Spleen (tissue), 11 donors: ENCODE results near the gene MSI2. TPM values are rescaled to one million over a fixed set of nuclear protein-coding genes. Genes with fewer than 3 reads are reported as not detected.

Experiments used
- DNase-seq: peaks from one replicate; pipeline ENCODE4 v3.0.0-alpha.2; 2020
- H3K27ac ChIP-seq, 8 donors: fragments of 200-600 bp; sonication (generic) in 7 of 8; 1 replicate in 4 of 8; 2 replicates in 4 of 8; pipeline versions ENCODE4 v1.5.0 to v1.8.0; 2016 to 2021; ENCODE audit warnings: inconsistent platforms in 4 of 8, mild to moderate bottlenecking in 4 of 8, moderate library complexity in 1 of 8
- H3K27me3 ChIP-seq, 7 donors: fragments of 200-600 bp; sonication (generic) in 6 of 7; replicated peaks in 1 of 7; 1 replicate in 4 of 7; 2 replicates in 3 of 7; pipeline versions ENCODE4 v1.5.0 to v1.8.0; 2016 to 2021; ENCODE audit warnings: inconsistent platforms in 3 of 7, mild to moderate bottlenecking in 1 of 7
- H3K36me3 ChIP-seq, 6 donors: fragments of 200-600 bp; sonication (generic) in 5 of 6; 1 replicate in 4 of 6; 2 replicates in 2 of 6; pipeline versions ENCODE4 v1.5.0 to v1.8.0; 2016 to 2021; ENCODE audit warnings: inconsistent platforms in 2 of 6
- H3K4me1 ChIP-seq, 6 donors: fragments of 200-600 bp; sonication (generic) in 5 of 6; 1 replicate in 3 of 6; 2 replicates in 3 of 6; pipeline versions ENCODE4 v1.5.0 to v1.8.0; 2016 to 2021; ENCODE audit warnings: inconsistent platforms in 3 of 6
- H3K4me3 ChIP-seq, 8 donors: fragments of 200-600 bp; sonication (generic) in 7 of 8; 1 replicate in 4 of 8; 2 replicates in 4 of 8; pipeline versions ENCODE4 v1.5.0 to v1.8.0; 2016 to 2021; ENCODE audit warnings: inconsistent platforms in 4 of 8, mild to moderate bottlenecking in 4 of 8, moderate library complexity in 2 of 8
- H3K9me3 ChIP-seq, 8 donors: fragments of 200-600 bp; sonication (generic) in 7 of 8; 1 replicate in 4 of 8; 2 replicates in 4 of 8; pipeline versions ENCODE4 v1.5.0 to v1.8.0; 2016 to 2021; ENCODE audit warnings: inconsistent platforms in 4 of 8
- POLR2A ChIP-seq, 3 donors: fragments of 450-650 bp; IDR thresholded peaks; one replicate each; pipeline ENCODE4 v1.5.1; 2017; ENCODE audit warnings: antibody characterized with exemption in 3 of 3, mild to moderate bottlenecking in 1 of 3
- POLR2AphosphoS5 ChIP-seq, 3 donors: sonication (generic); formaldehyde crosslinking; IDR thresholded peaks; one replicate each; pipeline ENCODE4 v1.5.1; 2017; ENCODE audit warnings: antibody characterized with exemption in 3 of 3
- WGBS, 5 donors: extraction: QIAGEN DNeasy Blood & Tissue Kit in 3 of 5; methylation state at CpG; one replicate each; pipeline versions ENCODE4 v1.1.5 to v1.1.7; 2013 to 2018; 5-methylcytosine and 5-hydroxymethylcytosine counted together
- intact Hi-C: fragments of 100-400 bp; cut with DNase I; formaldehyde crosslinking; loops from one replicate; pipeline ENCODE4 v1.15.0; 2023; ENCODE audit warnings: low total_unique reads
- polyA plus RNA-seq, 3 donors: library from polyadenylated mRNA; stranded (reverse); fragments of 200-250 nt; gene quantifications; one replicate each; pipeline ENCODE4 v1.2.1, GENCODE V29; 2013
- total RNA-seq, 7 donors: library from RNA; depleted of rRNA in 3 of 7; stranded (reverse); fragments of >200 nt in 3 of 7; fragmentation: NEBNext Ultra II Directional in 4 of 7; extraction: Animal tissue kit (Norgen Biotek cat#: 25700) in 4 of 7; gene quantifications; one replicate each; pipeline versions ENCODE4 v1.1.0 to v1.2.1, GENCODE V29; 2016 to 2021
- TF ChIP-seq, protein P1 (sequence below), 11 experiments: fragments of 200-600 bp in 7 of 11; fragments of 450-650 bp in 4 of 11; sonication (generic) in 4 of 11; IDR thresholded peaks in 8 of 11; conservative IDR thresholded peaks in 3 of 11; 1 replicate in 7 of 11; 2 replicates in 4 of 11; pipeline versions ENCODE4 v1.4.0 to v1.8.0; 2016 to 2021; ENCODE audit warnings: antibody characterized with exemption in 11 of 11, inconsistent platforms in 4 of 11, mild to moderate bottlenecking in 1 of 11
- donor health status: healthy with polysubstance abuse.
- donor health status: DM: no; HTN: no; CAD: no; lungs with moderate emphysema.
- donor health status: DM: no; HTN: no; CAD: no.
- donor health status: Bipolar disorder and iron deficiency.
- donor health status: healthy.
- donor health status: DM: no; HTN: no; CAD: no.
- donor health status: DM: yes; HTN: yes; CAD: no.

MSI2 gene
- total and polyA plus RNA-seq, 10 donors, result 9.8 to 131 (median 64.7) TPM

DNA sequence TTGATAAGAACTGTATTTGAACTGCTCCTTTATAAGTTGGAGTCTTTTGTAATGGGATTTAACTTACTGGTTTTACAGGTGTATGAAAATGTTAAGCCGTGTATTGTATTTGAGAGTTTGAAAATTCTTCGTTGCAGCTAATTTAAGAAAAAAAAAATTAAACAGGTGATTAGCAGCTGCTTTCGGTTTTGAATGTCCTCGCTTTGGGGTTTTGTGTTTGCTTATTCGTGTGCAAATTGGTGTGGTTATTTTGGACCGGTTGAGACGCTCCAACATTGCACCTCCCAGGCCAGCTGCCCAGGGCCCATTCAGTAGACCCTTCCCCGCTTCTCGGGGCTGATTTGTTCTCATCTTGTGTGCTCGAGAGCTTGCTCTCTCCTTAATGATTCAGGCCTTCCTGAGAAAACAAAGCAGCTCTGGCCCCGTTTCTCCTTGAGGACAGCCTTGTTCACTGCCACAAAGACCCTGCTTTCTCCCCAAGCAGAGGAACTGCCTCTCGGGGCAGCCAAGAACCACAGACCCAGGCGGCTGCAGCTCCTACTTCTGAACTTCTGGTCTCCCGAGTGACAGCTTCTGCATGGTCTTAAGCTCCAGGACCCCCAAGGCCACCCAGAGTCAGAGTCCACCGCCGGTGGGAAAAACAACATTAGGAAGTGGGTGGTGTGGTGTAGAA lies 100.5 kb downstream of the MSI2 start:
- Histone ChIP-seq H3K27me3 (no peaks in the 10 kb centered on the region), H3K4me1 (peaks cover 16 to 56% (median 44%) of the 10 kb centered on the region in 6 donors), H3K4me3 (peak overlapping the region in 1 of 8 donors; percentile 40), H3K27ac (peak overlapping the region in 7 of 8 donors; percentile 46 to 82 (median 63)), H3K36me3 (peaks cover 0 to 4% (median 0%) of the 10 kb centered on the region in 6 donors), H3K9me3 (no peaks in the 10 kb centered on the region)
- WGBS, 5 donors, result 22 to 55% (median 25%) methylated on average over 13 to 16 of the region's 16 CpGs
- intact Hi-C loops, result no loop called here
- no peak for TF ChIP-seq POLR2A (IDR thresholded peaks at IDR 0.05)
- TF ChIP-seq POLR2AphosphoS5 (IDR thresholded peaks at IDR 0.05), result no peak
- TF ChIP-seq, protein P1, sequence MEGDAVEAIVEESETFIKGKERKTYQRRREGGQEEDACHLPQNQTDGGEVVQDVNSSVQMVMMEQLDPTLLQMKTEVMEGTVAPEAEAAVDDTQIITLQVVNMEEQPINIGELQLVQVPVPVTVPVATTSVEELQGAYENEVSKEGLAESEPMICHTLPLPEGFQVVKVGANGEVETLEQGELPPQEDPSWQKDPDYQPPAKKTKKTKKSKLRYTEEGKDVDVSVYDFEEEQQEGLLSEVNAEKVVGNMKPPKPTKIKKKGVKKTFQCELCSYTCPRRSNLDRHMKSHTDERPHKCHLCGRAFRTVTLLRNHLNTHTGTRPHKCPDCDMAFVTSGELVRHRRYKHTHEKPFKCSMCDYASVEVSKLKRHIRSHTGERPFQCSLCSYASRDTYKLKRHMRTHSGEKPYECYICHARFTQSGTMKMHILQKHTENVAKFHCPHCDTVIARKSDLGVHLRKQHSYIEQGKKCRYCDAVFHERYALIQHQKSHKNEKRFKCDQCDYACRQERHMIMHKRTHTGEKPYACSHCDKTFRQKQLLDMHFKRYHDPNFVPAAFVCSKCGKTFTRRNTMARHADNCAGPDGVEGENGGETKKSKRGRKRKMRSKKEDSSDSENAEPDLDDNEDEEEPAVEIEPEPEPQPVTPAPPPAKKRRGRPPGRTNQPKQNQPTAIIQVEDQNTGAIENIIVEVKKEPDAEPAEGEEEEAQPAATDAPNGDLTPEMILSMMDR (IDR thresholded peaks at IDR 0.05 in 8 of 11, conservative IDR thresholded peaks at IDR 0.05 in 3 of 11), result no peak
- DNase-seq, result no peak

GRCh38 chr17:57357392-57357784 lies 101.1 kb downstream of the MSI2 start:
- intact Hi-C loops, result no loop called here
- TF ChIP-seq, protein P1 (IDR thresholded peaks at IDR 0.05 in 8 of 11, conservative IDR thresholded peaks at IDR 0.05 in 3 of 11), result no peak
- TF ChIP-seq POLR2A (IDR thresholded peaks at IDR 0.05) (no peak), POLR2AphosphoS5 (IDR thresholded peaks at IDR 0.05) (peak; percentile 39 to 69 (median 63))
- WGBS, 5 donors, result 30 to 46% (median 34%) methylated on average over 9 to 11 of the region's 11 CpGs
- peak overlapping the region in 7 of 8 donors; percentile 46 to 82 (median 63) for H3K27ac ChIP-seq
- no peaks in the 10 kb centered on the region for H3K9me3 ChIP-seq
- no peak for DNase-seq
- peak overlapping the region in 1 of 8 donors; percentile 40 for H3K4me3 ChIP-seq
- H3K27me3 ChIP-seq, result no peaks in the 10 kb centered on the region
- peaks cover 16 to 56% (median 44%) of the 10 kb centered on the region in 6 donors for H3K4me1 ChIP-seq
- no peaks in the 10 kb centered on the region for H3K36me3 ChIP-seq

DNA sequence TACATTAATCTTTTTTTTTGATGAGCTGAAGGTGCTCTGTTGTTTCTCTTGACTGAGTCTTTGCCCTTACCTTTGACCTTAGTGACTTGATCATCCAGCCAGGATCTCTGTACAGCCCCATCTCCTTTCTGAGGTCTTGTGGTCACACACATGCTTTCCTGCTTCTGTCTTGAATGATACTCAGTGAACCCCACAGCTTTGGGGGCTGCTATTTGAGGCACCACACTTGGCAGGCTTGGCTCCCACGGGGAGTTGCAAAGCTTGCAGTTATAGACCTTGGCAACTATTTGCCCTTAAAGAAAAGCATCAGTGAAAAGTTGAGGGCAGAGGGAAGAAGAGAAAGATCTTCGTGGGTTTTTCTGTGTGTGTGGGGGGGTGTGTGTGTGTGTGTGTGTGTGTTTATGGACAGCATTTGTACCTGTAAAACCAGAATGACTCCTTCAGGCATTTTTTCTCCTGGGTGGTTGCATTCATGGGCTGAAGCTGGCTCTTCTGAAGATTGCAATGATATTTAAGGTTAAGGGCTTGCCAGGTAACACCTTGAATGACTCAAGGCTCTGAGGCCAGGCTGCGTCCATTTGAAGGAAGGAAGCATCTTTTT lies 101.6 kb downstream of the MSI2 start:
- Histone ChIP-seq H3K27me3 (no peaks in the 10 kb centered on the region), H3K9me3 (no peaks in the 10 kb centered on the region), H3K4me3 (no peak overlapping the region), H3K27ac (peak overlapping the region in 6 of 8 donors; percentile 48 to 82 (median 66)), H3K4me1 (peaks cover 16 to 56% (median 44%) of the 10 kb centered on the region in 6 donors), H3K36me3 (no peaks in the 10 kb centered on the region)
- no peak for DNase-seq
- 33 to 46% (median 45%) methylated on average over 3 of the region's 3 CpGs for WGBS, 5 donors
- intact Hi-C loops, result no loop called here
- TF ChIP-seq POLR2A (IDR thresholded peaks at IDR 0.05), result no peak
- TF ChIP-seq, protein P1 (IDR thresholded peaks at IDR 0.05 in 8 of 11, conservative IDR thresholded peaks at IDR 0.05 in 3 of 11), result no peak
- no peak for TF ChIP-seq POLR2AphosphoS5 (IDR thresholded peaks at IDR 0.05)

GRCh38 chr17:57360266-57360665 lies 103.9 kb downstream of the MSI2 start:
- no peak for DNase-seq
- H3K27me3 ChIP-seq, result no peaks in the 10 kb centered on the region
- no peaks in the 10 kb centered on the region for H3K36me3 ChIP-seq
- no peak for TF ChIP-seq POLR2A (IDR thresholded peaks at IDR 0.05)
- TF ChIP-seq, protein P1 (IDR thresholded peaks at IDR 0.05 in 8 of 11, conservative IDR thresholded peaks at IDR 0.05 in 3 of 11), result no peak
- no peak for TF ChIP-seq POLR2AphosphoS5 (IDR thresholded peaks at IDR 0.05)
- 61 to 81% (median 78%) methylated on average over 2 of the region's 2 CpGs for WGBS, 5 donors
- peaks cover 10 to 53% (median 40%) of the 10 kb centered on the region in 6 donors for H3K4me1 ChIP-seq
- H3K27ac ChIP-seq, result no peak overlapping the region
- no peak overlapping the region for H3K4me3 ChIP-seq
- intact Hi-C loops, result no loop called here
- no peaks in the 10 kb centered on the region for H3K9me3 ChIP-seq
